Testis (tissue), 3 donors: ENCODE data around the gene EFNA3. TPM values are rescaled to one million over a fixed set of nuclear protein-coding genes. Genes with fewer than 3 reads are reported as not detected.
A peak's percentile ranks its signal among the peaks of the same experiment; 100 is the strongest.

Experiments used
- DNase-seq: peaks from one replicate; pipeline ENCODE4 v3.0.0-alpha.2; 2019
- H3K27ac ChIP-seq, 2 donors: fragments of 200-600 bp; sonication (generic); one replicate each; pipeline ENCODE4 v1.5.1; 2019
- H3K27me3 ChIP-seq: fragments of 200-600 bp; sonication (generic); one replicate; pipeline ENCODE4 v1.5.1; 2019
- H3K36me3 ChIP-seq: fragments of 200-600 bp; sonication (generic); one replicate; pipeline ENCODE4 v1.5.1; 2017; ENCODE audit warnings: low read depth; ENCODE audit errors: missing control alignments
- H3K4me1 ChIP-seq: fragments of 200-600 bp; sonication (generic); one replicate; pipeline ENCODE4 v1.5.1; 2019
- H3K4me3 ChIP-seq, 2 donors: fragments of 200-600 bp; sonication (generic); one replicate each; pipeline ENCODE4 v1.5.1; 2017 to 2019
- H3K9me3 ChIP-seq: fragments of 200-600 bp; sonication (generic); one replicate; pipeline ENCODE4 v1.5.1; 2017
- POLR2A ChIP-seq: fragments of 450-650 bp; IDR thresholded peaks from one replicate; pipeline ENCODE4 v1.6.1; 2017; ENCODE audit warnings: antibody characterized with exemption, mild to moderate bottlenecking, moderate library complexity
- WGBS, 2 donors: methylation state at CpG; one replicate each; pipeline ENCODE4 v1.1.5; 2018; 5-methylcytosine and 5-hydroxymethylcytosine counted together
- intact Hi-C: fragments of 100-400 bp; cut with DNase I; formaldehyde crosslinking; loops from one replicate; pipeline ENCODE4 v1.15.1; 2023; ENCODE audit warnings: low total_unique reads
- polyA plus RNA-seq: library from polyadenylated mRNA; stranded (reverse); fragments of 350-450 nt; fragmentation: Illumina TruSeq; extraction: RNeasy Lipid Tissue Mini Kit (QIAGEN cat#74804); gene quantifications from one replicate; pipeline ENCODE4 v1.2.3, GENCODE V29; 2014; ENCODE audit warnings: low read depth, low replicate concordance; ENCODE audit not compliant: insufficient read depth
- total RNA-seq, 2 donors: library from RNA; depleted of rRNA; stranded (reverse); fragments of >200 nt; gene quantifications; one replicate each; pipeline ENCODE4 v1.2.3, GENCODE V29; 2016
- TF ChIP-seq, protein P1 (sequence below), 3 experiments: fragments of 450-650 bp in 2 of 3; fragments of 200-600 bp in 1 of 3; sonication (generic) in 1 of 3; IDR thresholded peaks; one replicate each; pipeline ENCODE4 v1.5.1; 2016 to 2019; ENCODE audit warnings: antibody characterized with exemption in 3 of 3, mild to moderate bottlenecking in 2 of 3, moderate library complexity in 1 of 3

The EFNA3 gene
- total and polyA plus RNA-seq, 3 donors from 2014 or later, result 7.5 to 9.9 (median 7.7) TPM

DNA sequence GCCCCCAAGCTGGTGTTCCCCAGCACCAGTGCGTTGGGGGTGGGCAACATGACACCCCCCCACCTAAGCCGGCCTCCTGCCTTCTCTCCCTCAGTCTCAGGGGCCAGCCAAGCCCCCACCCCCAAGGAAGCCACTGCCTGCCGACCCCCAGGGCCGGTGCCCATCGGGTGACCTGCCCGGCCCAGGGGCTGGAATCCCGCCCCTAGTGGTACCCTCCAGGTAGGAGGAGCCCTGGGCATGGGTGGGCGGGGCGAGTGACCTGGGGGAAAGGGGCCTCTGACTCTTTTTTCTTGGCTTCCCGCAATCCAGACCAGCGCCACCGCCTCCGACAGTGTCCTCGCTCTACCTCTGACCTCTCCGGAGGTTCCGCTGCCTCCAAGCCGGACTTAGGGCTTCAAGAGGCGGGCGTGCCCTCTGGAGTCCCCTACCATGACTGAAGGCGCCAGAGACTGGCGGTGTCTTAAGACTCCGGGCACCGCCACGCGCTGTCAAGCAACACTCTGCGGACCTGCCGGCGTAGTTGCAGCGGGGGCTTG lies 16.4 kb upstream of the EFNA3 start:
- 27 to 37% methylated on average over 3 to 26 of the region's 29 CpGs for WGBS, 2 donors
- Histone ChIP-seq H3K9me3 (no peaks in the 10 kb centered on the region), H3K4me1 (peaks cover 21% of the 10 kb centered on the region), H3K36me3 (no peaks in the 10 kb centered on the region), H3K27me3 (no peaks in the 10 kb centered on the region), H3K4me3 (no peak overlapping the region), H3K27ac (no peak overlapping the region)
- intact Hi-C loops, result loop anchor here (5.0 kb wide), 1 partner anchor 110 kb away; no protein-coding TSS in a partner anchor
- DNase-seq, result no peak
- TF ChIP-seq, protein P1, sequence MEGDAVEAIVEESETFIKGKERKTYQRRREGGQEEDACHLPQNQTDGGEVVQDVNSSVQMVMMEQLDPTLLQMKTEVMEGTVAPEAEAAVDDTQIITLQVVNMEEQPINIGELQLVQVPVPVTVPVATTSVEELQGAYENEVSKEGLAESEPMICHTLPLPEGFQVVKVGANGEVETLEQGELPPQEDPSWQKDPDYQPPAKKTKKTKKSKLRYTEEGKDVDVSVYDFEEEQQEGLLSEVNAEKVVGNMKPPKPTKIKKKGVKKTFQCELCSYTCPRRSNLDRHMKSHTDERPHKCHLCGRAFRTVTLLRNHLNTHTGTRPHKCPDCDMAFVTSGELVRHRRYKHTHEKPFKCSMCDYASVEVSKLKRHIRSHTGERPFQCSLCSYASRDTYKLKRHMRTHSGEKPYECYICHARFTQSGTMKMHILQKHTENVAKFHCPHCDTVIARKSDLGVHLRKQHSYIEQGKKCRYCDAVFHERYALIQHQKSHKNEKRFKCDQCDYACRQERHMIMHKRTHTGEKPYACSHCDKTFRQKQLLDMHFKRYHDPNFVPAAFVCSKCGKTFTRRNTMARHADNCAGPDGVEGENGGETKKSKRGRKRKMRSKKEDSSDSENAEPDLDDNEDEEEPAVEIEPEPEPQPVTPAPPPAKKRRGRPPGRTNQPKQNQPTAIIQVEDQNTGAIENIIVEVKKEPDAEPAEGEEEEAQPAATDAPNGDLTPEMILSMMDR (IDR thresholded peaks at IDR 0.05), result no peak
- TF ChIP-seq POLR2A, result no peak

DNA sequence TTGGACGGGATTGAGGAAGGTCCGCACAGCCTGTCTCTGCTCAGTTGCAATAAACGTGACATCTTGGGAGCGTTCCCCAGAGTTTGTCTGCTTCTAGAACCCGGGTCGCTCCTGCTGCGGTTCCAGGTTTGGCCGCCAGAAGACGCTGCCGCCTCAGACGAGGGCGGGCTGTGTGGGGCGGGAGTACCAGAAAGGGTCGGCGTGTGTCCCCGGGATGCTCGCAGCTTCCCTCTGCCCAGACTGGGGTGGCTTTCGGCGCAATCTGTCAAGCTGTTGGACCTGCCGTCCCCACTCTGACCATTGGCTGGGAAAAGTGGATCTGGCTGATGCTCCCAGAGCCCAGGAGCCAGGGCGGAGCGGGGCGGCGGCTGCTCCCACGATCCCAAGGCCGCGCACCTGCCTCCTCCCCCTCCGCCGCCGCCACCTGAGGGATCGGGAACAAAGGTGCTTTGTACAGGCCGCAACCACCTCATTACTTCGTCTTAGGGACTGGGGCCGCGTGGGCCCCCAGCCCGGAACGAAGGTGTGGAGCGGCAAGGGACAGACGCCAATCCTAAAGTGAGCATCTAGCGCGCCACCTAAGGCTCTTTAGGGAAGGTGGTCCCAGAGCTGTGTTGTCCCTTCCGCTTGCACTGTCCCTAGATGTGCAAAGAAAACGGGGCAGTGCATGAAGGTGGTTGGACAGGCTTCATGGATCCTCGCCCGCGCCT lies 15.8 kb upstream of the EFNA3 start:
- no peaks in the 10 kb centered on the region for H3K9me3 ChIP-seq
- 4 to 5% methylated on average over 17 to 30 of the region's 46 CpGs for WGBS, 2 donors
- DNase-seq, result peak; percentile 75
- no peaks in the 10 kb centered on the region for H3K36me3 ChIP-seq
- H3K4me1 ChIP-seq, result peaks cover 21% of the 10 kb centered on the region
- TF ChIP-seq POLR2A, result no peak
- TF ChIP-seq, protein P1 (IDR thresholded peaks at IDR 0.05), result peak; percentile 63 to 82 (median 73)
- no peak overlapping the region for H3K27ac ChIP-seq
- H3K4me3 ChIP-seq, result peak overlapping the region in 1 of 2 donors; percentile 90
- H3K27me3 ChIP-seq, result no peaks in the 10 kb centered on the region
- intact Hi-C loops, result loop anchor here (5.0 kb wide), 1 partner anchor 111 kb away; no protein-coding TSS in a partner anchor

DNA sequence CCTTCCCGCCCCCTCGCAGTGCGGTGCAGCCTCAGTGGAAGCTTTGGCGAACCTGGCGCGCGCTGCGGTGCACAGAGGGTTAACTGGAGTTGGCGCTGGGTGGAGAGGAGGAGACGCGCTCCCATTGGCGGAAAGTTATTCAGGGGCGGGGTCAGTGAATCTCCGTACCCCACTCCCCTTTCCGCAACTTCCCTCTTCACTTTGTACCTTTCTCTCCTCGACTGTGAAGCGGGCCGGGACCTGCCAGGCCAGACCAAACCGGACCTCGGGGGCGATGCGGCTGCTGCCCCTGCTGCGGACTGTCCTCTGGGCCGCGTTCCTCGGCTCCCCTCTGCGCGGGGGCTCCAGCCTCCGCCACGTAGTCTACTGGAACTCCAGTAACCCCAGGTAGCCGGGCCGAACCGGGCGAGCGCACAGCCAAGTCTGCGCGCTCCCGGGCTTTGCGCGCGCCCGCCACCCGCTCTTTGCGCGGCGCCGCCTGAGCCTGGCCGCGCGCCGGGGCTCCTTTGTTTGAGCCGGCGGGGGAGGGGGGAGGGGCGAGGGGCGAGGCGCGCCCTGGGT lies 15.0 kb upstream of the EFNA3 start, which contains the start of gene EFNA4:
Gene EFNA4, plus strand, starts transcription at position 191 of the 561 bp plus-strand sequence. Its CDS starts 84 bp downstream, at position 275.
- peak; percentile 88 for DNase-seq
- TF ChIP-seq, protein P1 (IDR thresholded peaks at IDR 0.05), result no peak
- no peak for TF ChIP-seq POLR2A
- H3K4me1 ChIP-seq, result peaks cover 21% of the 10 kb centered on the region
- intact Hi-C loops, result loop anchor here (5.0 kb wide), 1 partner anchor 111 kb away; no protein-coding TSS in a partner anchor
- no peaks in the 10 kb centered on the region for H3K9me3 ChIP-seq
- WGBS, 2 donors, result 0 to 1% methylated on average over 23 to 54 of the region's 57 CpGs
- peak within 1 kb of the TSS; percentile 71 to 90 for H3K4me3 ChIP-seq
- H3K27ac ChIP-seq, result peak within 1 kb of the TSS; percentile 77 to 79
- H3K36me3 ChIP-seq, result no peaks in the 10 kb centered on the region
- no peaks in the 10 kb centered on the region for H3K27me3 ChIP-seq

DNA sequence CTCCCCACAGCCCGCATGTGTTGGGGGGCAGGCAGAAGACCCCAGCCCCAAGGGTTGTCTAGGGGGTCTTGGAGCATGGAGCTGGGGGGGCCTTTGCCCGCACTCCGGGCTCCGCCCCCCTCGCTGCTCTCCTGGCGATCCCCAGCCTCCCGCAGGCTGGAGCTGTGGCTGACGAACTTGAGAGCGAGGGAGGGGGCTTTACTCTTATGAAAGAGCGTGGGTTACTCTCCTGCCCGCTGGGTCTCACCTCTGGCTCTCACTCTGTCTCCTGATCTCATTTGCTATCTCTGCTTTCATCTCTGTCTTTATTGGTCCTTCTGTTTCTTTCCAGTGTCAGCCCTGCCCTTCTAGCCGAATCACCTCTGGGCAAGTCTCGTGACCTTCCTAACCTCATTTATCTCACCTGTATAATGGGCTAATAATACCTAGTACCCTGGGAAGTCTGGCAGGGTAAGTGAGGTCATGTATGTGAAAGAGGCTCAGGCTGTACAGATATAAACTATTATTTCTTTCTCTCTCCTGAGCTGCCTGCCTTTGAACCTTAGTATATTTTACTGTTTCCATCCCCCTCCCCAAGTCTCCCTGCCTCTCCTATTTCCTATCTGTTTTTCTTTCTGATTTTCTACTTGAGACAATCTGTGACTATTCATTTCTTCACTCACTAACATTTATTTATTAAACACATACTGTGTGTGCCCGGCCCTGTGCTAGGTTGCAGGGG lies 14.4 kb upstream of the EFNA3 start:
- Histone ChIP-seq H3K27me3 (no peaks in the 10 kb centered on the region), H3K36me3 (no peaks in the 10 kb centered on the region), H3K4me3 (peak overlapping the region; percentile 71 to 90), H3K27ac (peak overlapping the region; percentile 77 to 79), H3K9me3 (no peaks in the 10 kb centered on the region), H3K4me1 (peaks cover 21% of the 10 kb centered on the region)
- 6 to 11% methylated on average over 8 to 14 of the region's 14 CpGs for WGBS, 2 donors
- TF ChIP-seq, protein P1 (IDR thresholded peaks at IDR 0.05), result no peak
- no peak for TF ChIP-seq POLR2A
- peak; percentile 55 for DNase-seq
- intact Hi-C loops, result loop anchor here (5.0 kb wide), 1 partner anchor 112 kb away; no protein-coding TSS in a partner anchor
